D721Med (cell line): ENCODE results near the gene CLK1.
"Not testable (repeated sequence)": the region's sequence is repeated elsewhere in the genome, so short reads cannot be mapped to it uniquely, and the experiment has no call there.

Experiments used
- DNase-seq: peaks from one replicate; pipeline ENCODE4 v3.0.0; 2011; ENCODE audit warnings: low spot score; ENCODE audit not compliant: insufficient read length
- FAIRE-seq: peaks from 2 replicates; lab custom pipeline; 2011; peaks lifted over from hg19 to GRCh38; lab: Jason Lieb, UNC
- TF ChIP-seq, protein P1 (sequence below): IDR thresholded peaks from 2 replicates; pipeline ENCODE4 v1.5.1; 2012; ENCODE audit warnings: mild to moderate bottlenecking, control low read depth; ENCODE audit not compliant: insufficient read depth; ENCODE audit errors: missing control alignments

Gene CLK1

DNA sequence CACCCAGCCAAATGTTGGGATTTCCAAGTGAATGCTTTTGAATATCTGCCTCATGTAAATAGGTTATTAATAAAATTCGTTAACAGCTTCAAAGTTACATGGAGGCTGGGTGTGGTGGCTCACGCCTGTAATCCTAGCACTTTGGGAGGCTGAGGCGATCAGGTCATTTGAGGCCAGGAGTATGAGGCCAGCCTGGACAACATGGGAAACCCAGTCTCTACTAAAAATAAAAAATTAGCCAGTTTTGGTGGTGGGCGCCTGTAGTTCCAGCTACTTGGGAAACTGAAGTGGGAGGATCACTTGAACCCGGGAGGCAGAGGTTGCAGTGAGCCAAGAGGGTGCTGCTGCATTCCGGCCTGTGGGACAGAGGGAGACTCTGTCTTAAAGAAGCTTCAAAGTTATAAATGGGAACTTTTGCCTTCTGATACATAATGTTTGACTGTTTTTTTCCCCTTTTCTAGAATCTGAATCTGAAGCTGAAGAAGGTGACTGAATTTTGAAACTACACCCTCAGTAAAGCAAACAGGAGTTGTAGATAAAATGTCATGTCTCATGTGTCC is 42.7 kb downstream of the CLK1 start:
- no peak for DNase-seq
- TF ChIP-seq, protein P1, sequence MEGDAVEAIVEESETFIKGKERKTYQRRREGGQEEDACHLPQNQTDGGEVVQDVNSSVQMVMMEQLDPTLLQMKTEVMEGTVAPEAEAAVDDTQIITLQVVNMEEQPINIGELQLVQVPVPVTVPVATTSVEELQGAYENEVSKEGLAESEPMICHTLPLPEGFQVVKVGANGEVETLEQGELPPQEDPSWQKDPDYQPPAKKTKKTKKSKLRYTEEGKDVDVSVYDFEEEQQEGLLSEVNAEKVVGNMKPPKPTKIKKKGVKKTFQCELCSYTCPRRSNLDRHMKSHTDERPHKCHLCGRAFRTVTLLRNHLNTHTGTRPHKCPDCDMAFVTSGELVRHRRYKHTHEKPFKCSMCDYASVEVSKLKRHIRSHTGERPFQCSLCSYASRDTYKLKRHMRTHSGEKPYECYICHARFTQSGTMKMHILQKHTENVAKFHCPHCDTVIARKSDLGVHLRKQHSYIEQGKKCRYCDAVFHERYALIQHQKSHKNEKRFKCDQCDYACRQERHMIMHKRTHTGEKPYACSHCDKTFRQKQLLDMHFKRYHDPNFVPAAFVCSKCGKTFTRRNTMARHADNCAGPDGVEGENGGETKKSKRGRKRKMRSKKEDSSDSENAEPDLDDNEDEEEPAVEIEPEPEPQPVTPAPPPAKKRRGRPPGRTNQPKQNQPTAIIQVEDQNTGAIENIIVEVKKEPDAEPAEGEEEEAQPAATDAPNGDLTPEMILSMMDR: no peak
- no peak for FAIRE-seq

GRCh38 chr2:200820573-200821234 is 43.8 kb downstream of the CLK1 start:
- no peak for FAIRE-seq
- TF ChIP-seq, protein P1: no peak
- no peak for DNase-seq

DNA sequence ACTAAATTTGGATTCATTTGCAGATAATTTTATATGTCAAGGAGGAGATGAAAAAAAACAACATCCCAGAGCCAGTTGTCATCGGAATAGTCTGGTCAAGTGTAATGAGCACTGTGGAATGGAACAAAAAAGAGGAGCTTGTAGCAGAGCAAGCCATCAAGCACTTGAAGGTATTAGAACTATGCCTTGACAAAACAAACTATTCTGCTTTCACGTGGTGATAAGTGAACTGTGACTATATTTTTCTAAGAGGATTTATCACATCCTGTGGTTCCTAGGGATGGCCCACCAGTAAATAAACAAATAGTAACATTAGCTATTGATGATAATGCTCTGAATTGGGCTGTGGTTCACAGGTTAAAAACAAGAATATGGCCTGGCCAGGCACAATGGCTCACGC is 45.7 kb downstream of the CLK1 start:
- not testable (repeated sequence) for FAIRE-seq

GRCh38 chr2:200814917-200815316 is 49.5 kb downstream of the CLK1 start:
- no peak for FAIRE-seq
- TF ChIP-seq, protein P1: no peak
- DNase-seq: no peak

More for the DNA sequence above, 45.7 kb downstream of the CLK1 start:
- DNase-seq: not testable (repeated sequence)

DNA sequence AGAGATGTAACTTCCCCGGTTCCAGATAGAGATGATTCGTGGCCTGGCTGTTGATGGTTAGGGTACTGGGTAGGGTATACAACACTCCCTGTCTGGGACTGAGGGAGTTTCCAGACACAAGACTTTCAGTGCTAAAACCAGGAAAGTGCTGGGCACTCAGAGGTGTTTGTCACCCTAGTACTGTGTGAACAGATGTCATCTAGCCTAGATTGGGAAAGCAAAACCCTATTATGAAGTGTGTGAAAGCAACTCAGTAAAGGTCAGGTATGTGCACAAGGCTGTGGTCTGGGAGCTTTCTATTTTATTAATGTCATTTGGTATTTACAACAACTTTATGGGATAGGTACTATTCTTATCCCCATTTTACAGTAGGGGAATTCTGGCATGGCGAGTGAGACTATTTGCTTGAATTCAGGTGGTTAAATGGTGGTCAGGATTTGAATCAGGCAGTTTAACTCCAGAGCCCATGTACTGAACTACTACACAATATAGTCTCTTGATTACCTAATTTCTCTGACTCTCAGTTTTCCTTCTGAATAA is 50.1 kb downstream of the CLK1 start:
- no peak for FAIRE-seq
- TF ChIP-seq, protein P1: no peak
- no peak for DNase-seq

DNA sequence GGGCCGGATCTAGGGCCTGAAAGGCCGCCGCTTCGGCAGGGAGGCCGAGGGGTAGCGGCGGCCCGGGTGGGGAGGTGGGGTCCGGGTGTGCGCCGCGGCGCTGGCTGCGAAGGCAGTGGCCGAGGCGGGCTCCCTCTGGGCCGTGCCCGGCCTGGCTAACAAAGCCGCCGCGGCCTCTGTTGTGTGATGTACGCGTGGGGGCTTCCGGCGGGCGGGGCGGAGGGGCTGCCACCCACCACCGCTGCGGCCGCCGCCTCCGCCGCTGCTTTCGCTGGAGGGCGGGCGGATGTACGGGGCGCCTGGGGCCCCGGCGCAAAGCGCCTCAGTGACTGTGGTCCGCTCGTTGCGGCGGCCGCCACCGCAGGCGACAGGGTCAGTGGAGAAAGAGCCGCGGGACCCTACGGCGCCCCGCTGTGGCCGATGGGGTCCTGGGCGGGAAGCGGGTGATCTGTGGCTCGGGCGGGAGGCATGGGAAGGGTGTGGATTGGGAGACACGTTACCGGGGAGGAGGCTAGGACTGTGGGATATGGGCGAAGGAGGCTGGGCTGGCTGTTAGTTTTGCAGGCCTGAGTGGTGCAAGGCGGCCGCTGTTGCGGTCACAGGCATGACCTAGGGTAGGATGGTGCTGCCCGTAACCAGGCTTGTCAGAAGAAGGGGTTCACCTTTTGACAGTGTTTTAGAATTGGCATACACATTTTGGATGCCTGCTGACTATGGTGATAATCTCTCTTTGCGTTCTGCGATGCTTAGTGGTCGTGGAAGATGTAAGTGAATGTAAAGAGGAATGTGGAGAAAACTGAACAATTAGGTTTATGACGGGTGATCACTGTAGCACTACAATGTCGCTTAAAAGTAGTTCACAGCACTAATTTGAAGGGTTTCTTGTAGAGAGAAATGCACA is 52.1 kb downstream of the CLK1 start:
- TF ChIP-seq, protein P1: peak; percentile 48
- FAIRE-seq (no peak), DNase-seq (no peak)

- FAIRE-seq: no peak
- DNase-seq: peak; percentile 80
- TF ChIP-seq, protein P1: no peak
These were observed 52.9 kb downstream of the CLK1 start, which contains the start of gene BZW1 for GRCh38 chr2:200811333-200812121. BZW1 (plus strand) TSS chr2:200811910; CDS start chr2:200813218, 1,308 bp downstream.
